B cell (primary cell): ENCODE results near the gene ARHGEF3. TPM values are rescaled to one million over a fixed set of nuclear protein-coding genes. Genes with fewer than 3 reads are reported as not detected.
A peak's percentile ranks its signal among the peaks of the same experiment; 100 is the strongest.

Experiments
- ATAC-seq: fragments of 200-7000 bp; cut with Tn5 transposase; one replicate; pipeline ENCODE4 v1.10.0; 2021; ENCODE audit warnings: low read depth, mild to moderate bottlenecking, moderate number of reproducible peaks, moderate library complexity
- CTCF ChIA-PET: fragments of 350-600 bp; sonication (Branson Sonifier 250); formaldehyde crosslinking; loops from one replicate; lab custom pipeline; 2021; ENCODE audit warnings: antibody characterized with exemption, inconsistent platforms; lab: Charles Lee
- POLR2A ChIA-PET: fragments of 350-600 bp; sonication (Branson Sonifier 250); formaldehyde crosslinking; loops from one replicate; lab custom pipeline; 2021; ENCODE audit warnings: antibody characterized with exemption; lab: Charles Lee
- DNase-seq: peaks from one replicate; pipeline ENCODE4 v3.0.0; 2013
- H2AFZ ChIP-seq: 2 replicates; pipeline ENCODE4 v1.6.1; 2012; ENCODE audit warnings: mild to moderate bottlenecking, low read depth, low read length; ENCODE audit not compliant: insufficient read depth, poor library complexity, severe bottlenecking
- H3K27ac ChIP-seq, 2 donors: 1 replicate in 1 of 2; 2 replicates in 1 of 2; pipeline ENCODE4 v1.5.1; 2012 to 2013; ENCODE audit warnings: low read length in 2 of 2, mild to moderate bottlenecking in 2 of 2, moderate library complexity in 1 of 2
- H3K27me3 ChIP-seq, 4 experiments: fragments of 200-600 bp in 1 of 4; sonication (generic) in 1 of 4; replicated peaks in 1 of 4; 1 replicate in 2 of 4; 2 replicates in 2 of 4; pipeline versions ENCODE4 v1.6.1 to v1.7.0; 2013 to 2016; ENCODE audit warnings: low read length in 3 of 4, mild to moderate bottlenecking in 2 of 4, mixed read lengths in 1 of 4, moderate library complexity in 1 of 4; ENCODE audit not compliant: insufficient read depth in 4 of 4, control insufficient read depth in 3 of 4; ENCODE audit errors: control extremely low read depth in 1 of 4
- H3K36me3 ChIP-seq, 2 experiments: replicated peaks in 1 of 2; 1 replicate in 1 of 2; 2 replicates in 1 of 2; pipeline versions ENCODE4 v1.6.1 to v1.7.1; 2013; ENCODE audit warnings: low read length in 1 of 2; ENCODE audit not compliant: insufficient read depth in 2 of 2, control insufficient read depth in 1 of 2; ENCODE audit errors: control extremely low read depth in 1 of 2, extremely low read depth in 1 of 2
- H3K4me1 ChIP-seq, 2 donors: fragments of 200-600 bp in 1 of 2; sonication (generic) in 1 of 2; 1 replicate in 1 of 2; 2 replicates in 1 of 2; pipeline versions ENCODE4 v1.5.1 to v1.6.1; 2013 to 2017; ENCODE audit warnings: low read length in 2 of 2; ENCODE audit not compliant: control insufficient read depth in 2 of 2, insufficient read depth in 2 of 2
- H3K4me2 ChIP-seq: replicated peaks from 2 replicates; pipeline ENCODE3; 2012; ENCODE audit warnings: mild to moderate bottlenecking, low read depth, low read length; ENCODE audit not compliant: poor library complexity, severe bottlenecking
- H3K4me3 ChIP-seq, 5 experiments: fragments of 200-600 bp in 1 of 5; sonication (generic) in 1 of 5; 1 replicate in 3 of 5; 2 replicates in 2 of 5; pipeline versions ENCODE4 v1.5.1 to v1.7.0; 2011 to 2016; ENCODE audit warnings: low read length in 4 of 5, mild to moderate bottlenecking in 4 of 5, low read depth in 2 of 5, control low read depth in 1 of 5, moderate library complexity in 1 of 5; ENCODE audit not compliant: insufficient read depth in 1 of 5; ENCODE audit errors: control extremely low read depth in 1 of 5, extremely low read depth in 1 of 5
- H3K79me2 ChIP-seq: fragments of 200-600 bp; sonication (generic); one replicate; pipeline ENCODE4 v1.6.0; 2016; ENCODE audit warnings: low read length; ENCODE audit not compliant: control insufficient read depth, insufficient read depth
- H3K9ac ChIP-seq: fragments of 200-600 bp; sonication (generic); 2 replicates; pipeline ENCODE4 v1.6.1; 2017; ENCODE audit warnings: mild to moderate bottlenecking, low read length, moderate library complexity
- H3K9me3 ChIP-seq, 3 donors: one replicate each; pipeline versions ENCODE4 v1.6.1 to v1.7.1; 2013; ENCODE audit warnings: low read length in 2 of 3; ENCODE audit not compliant: control insufficient read depth in 2 of 3, insufficient read depth in 1 of 3; ENCODE audit errors: control extremely low read depth in 1 of 3
- H4K20me1 ChIP-seq: 2 replicates; pipeline ENCODE4 v1.6.0; 2012; ENCODE audit warnings: mild to moderate bottlenecking, low read length; ENCODE audit not compliant: insufficient read depth, control insufficient read depth, poor library complexity, severe bottlenecking
- H3K27ac Mint-ChIP-seq: one replicate; pipeline ENCODE4 v1.8.0; 2021; ENCODE audit warnings: mixed read lengths
- H3K27me3 Mint-ChIP-seq: one replicate; pipeline ENCODE4 v1.8.0; 2021; ENCODE audit warnings: mixed read lengths
- H3K4me1 Mint-ChIP-seq: one replicate; pipeline ENCODE4 v1.8.0; 2021; ENCODE audit warnings: mixed read lengths
- H3K4me3 Mint-ChIP-seq: one replicate; pipeline ENCODE4 v1.8.0; 2021; ENCODE audit warnings: mixed read lengths
- H3K9me3 Mint-ChIP-seq: one replicate; pipeline ENCODE4 v1.8.0; 2022; ENCODE audit warnings: mixed read lengths; ENCODE audit not compliant: insufficient read depth
- CTCF ChIP-seq: fragments of 200-600 bp; IDR thresholded peaks from one replicate; pipeline ENCODE4 v1.8.0; 2022; ENCODE audit warnings: antibody characterized with exemption, mild to moderate bottlenecking
- EZH2 ChIP-seq: IDR thresholded peaks from 2 replicates; pipeline ENCODE4 v1.6.1; 2012; ENCODE audit warnings: borderline replicate concordance, low read depth, mild to moderate bottlenecking, moderate library complexity, low read length; ENCODE audit not compliant: insufficient read depth, poor library complexity, severe bottlenecking
- WGBS: methylation state at CpG from one replicate; pipeline ENCODE4 v1.1.5; 2013; ENCODE audit warnings: missing lambda C conversion rate; ENCODE audit not compliant: insufficient coverage; 5-methylcytosine and 5-hydroxymethylcytosine counted together
- intact Hi-C: fragments of 100-400 bp; cut with micrococcal nuclease; formaldehyde crosslinking; loops from one replicate; pipeline ENCODE4 v1.10.0; 2022
- polyA plus RNA-seq: library from polyadenylated mRNA; depleted of rRNA; stranded (reverse); fragments of >200 nt; gene quantifications from 2 replicates; pipeline ENCODE4 v1.2.3, GENCODE V29; 2012
- total RNA-seq, 2 donors: library from RNA; stranded (reverse); fragments of 120-200 nt in 1 of 2; gene quantifications; 1 replicate in 1 of 2; 2 replicates in 1 of 2; pipeline versions ENCODE4 v1.2.3 to v1.2.4, GENCODE V29; 2013 to 2022

Gene ARHGEF3
- total and polyA plus RNA-seq, 2 donors (not counting 1 experiment from before 2014, with no cell fraction given): 30.8 to 33.5 TPM

GRCh38 chr3:56778893-56779292, 22.9 kb downstream of the ARHGEF3 start:
- Mint-ChIP-seq H3K27me3 (no peaks in the 10 kb centered on the region), H3K27ac (peak overlapping the region; percentile 73), H3K9me3 (no peaks in the 10 kb centered on the region), H3K4me3 (no peak overlapping the region), H3K4me1 (peaks cover 71% of the 10 kb centered on the region)
- 90% methylated on average over 1 of the region's 2 CpGs for WGBS
- intact Hi-C loops: no loop called here
- Histone ChIP-seq H3K4me2 (no peak overlapping the region), H3K9ac (no peak overlapping the region), H3K27me3 (no peaks in the 10 kb centered on the region), H3K79me2 (peaks cover 69% of the 10 kb centered on the region), H3K9me3 (no peaks in the 10 kb centered on the region), H3K4me3 (no peak overlapping the region), H3K4me1 (peaks cover 39 to 60% of the 10 kb centered on the region in 2 donors), H2AFZ (no peak overlapping the region), H3K36me3 (peaks cover 0 to 4% of the 10 kb centered on the region in 2 experiments), H3K27ac (no peak overlapping the region), H4K20me1 (no peaks in the 10 kb centered on the region)
- POLR2A ChIA-PET: no interaction called here
- DNase-seq (no peak), ATAC-seq (no peak)
- CTCF ChIA-PET: interaction anchor here (2.5 to 3.0 kb wide), 2 partner anchors 21 to 210 kb away, joined by 8 to 15 read pairs; no protein-coding TSS in a partner anchor
- no peak for TF ChIP-seq EZH2
- no peak for TF ChIP-seq CTCF

GRCh38 chr3:56776556-56776950, 25.2 kb downstream of the ARHGEF3 start:
- H3K27ac ChIP-seq: no peak overlapping the region
- H3K27me3 ChIP-seq: no peaks in the 10 kb centered on the region
- 100% methylated on average over 2 of the region's 3 CpGs for WGBS
- POLR2A ChIA-PET: no interaction called here
- Mint-ChIP-seq H3K4me1 (peaks cover 49% of the 10 kb centered on the region), H3K27ac (peak overlapping the region; percentile 23), H3K4me3 (no peak overlapping the region), H3K27me3 (no peaks in the 10 kb centered on the region), H3K9me3 (no peaks in the 10 kb centered on the region)
- TF ChIP-seq CTCF (no peak), EZH2 (no peak)
- no peaks in the 10 kb centered on the region for H4K20me1 ChIP-seq
- H3K4me2 ChIP-seq: no peak overlapping the region
- no peak overlapping the region for H3K4me3 ChIP-seq
- intact Hi-C loops: no loop called here
- CTCF ChIA-PET: interaction anchor here (1.2 to 2.9 kb wide), 4 partner anchors 12 to 23 kb away, joined by 3 to 12 read pairs (median 6); no protein-coding TSS in a partner anchor
- peaks cover 0 to 18% of the 10 kb centered on the region in 2 experiments for H3K36me3 ChIP-seq
- no peak overlapping the region for H2AFZ ChIP-seq
- H3K9me3 ChIP-seq: no peaks in the 10 kb centered on the region
- DNase-seq: no peak
- H3K9ac ChIP-seq: no peak overlapping the region
- no peak for ATAC-seq
- peaks cover 61% of the 10 kb centered on the region for H3K79me2 ChIP-seq
- H3K4me1 ChIP-seq: peaks cover 20 to 37% of the 10 kb centered on the region in 2 donors
